ENCODE data around the gene STRAP.
A peak's percentile ranks its signal among the peaks of the same experiment; 100 is the strongest.
"Not testable (repeated sequence)": the region's sequence is repeated elsewhere in the genome, so short reads cannot be mapped to it uniquely, and the experiment has no call there.

The STRAP gene

GRCh38 chr12:15874556-15875145 is 7.5 kb upstream of the STRAP start:
- DNase-seq: not testable (repeated sequence)

- no peak for DNase-seq
Measured at GRCh38 chr12:15875863-15876262, 6.3 kb upstream of the STRAP start.

- DNase-seq: no peak
Measured at GRCh38 chr12:15879413-15879812, 2.8 kb upstream of the STRAP start.

GRCh38 chr12:15880721-15881120 is 1.5 kb upstream of the STRAP start:
- DNase-seq: no peak

GRCh38 chr12:15883536-15883935 is 1.3 kb downstream of the STRAP start:
- DNase-seq: no peak

GRCh38 chr12:15886372-15887042 is 4.3 kb downstream of the STRAP start:
- DNase-seq: no peak

- no peak for DNase-seq
Measured at GRCh38 chr12:15887043-15887817, 5.0 kb downstream of the STRAP start.

GRCh38 chr12:15892645-15893259 is 10.6 kb downstream of the STRAP start:
- DNase-seq: no peak

GRCh38 chr12:15893260-15893659 is 11.1 kb downstream of the STRAP start:
- no peak for DNase-seq

- DNase-seq: no peak
Measured at GRCh38 chr12:15896867-15897266, 14.7 kb downstream of the STRAP start.

GRCh38 chr12:15897433-15897832 is 15.2 kb downstream of the STRAP start:
- DNase-seq: no peak

GRCh38 chr12:15899282-15899870 is 17.2 kb downstream of the STRAP start:
- DNase-seq: no peak

GRCh38 chr12:15904378-15904920 is 22.3 kb downstream of the STRAP start:
- no peak for DNase-seq

GRCh38 chr12:15910468-15910863 is 28.3 kb downstream of the STRAP start:
- DNase-seq: no peak

- peak; percentile 47 for DNase-seq
Measured at GRCh38 chr12:15910864-15911721, 28.9 kb downstream of the STRAP start, which contains the start of gene DERA. Gene DERA (plus strand): TSS chr12:15911332. CDS start chr12:15911384, 52 bp downstream.

GRCh38 chr12:15911931-15912330 is 29.7 kb downstream of the STRAP start:
- DNase-seq: not testable (repeated sequence)

- not testable (repeated sequence) for DNase-seq
Measured at GRCh38 chr12:15914131-15914530, 31.9 kb downstream of the STRAP start.

GRCh38 chr12:15918066-15918465 is 35.9 kb downstream of the STRAP start:
- no peak for DNase-seq

- DNase-seq: no peak
Measured at GRCh38 chr12:15919418-15919817, 37.2 kb downstream of the STRAP start.

- no peak for DNase-seq
Measured at GRCh38 chr12:15924956-15925355, 42.8 kb downstream of the STRAP start.

GRCh38 chr12:15928346-15928745 is 46.2 kb downstream of the STRAP start:
- DNase-seq: no peak

All from T-helper 9 cell (primary cell).